ENCODE data around the gene LSMEM2.
A peak's percentile ranks its signal among the peaks of the same experiment; 100 is the strongest.
"Not testable (repeated sequence)": the region's sequence is repeated elsewhere in the genome, so short reads cannot be mapped to it uniquely, and the experiment has no call there.

Gene LSMEM2

GRCh38 chr3:50300681-50301254, 21.9 kb downstream of the LSMEM2 start:
- DNase-seq, result no peak

- no peak for DNase-seq
These were observed 23.5 kb downstream of the LSMEM2 start for GRCh38 chr3:50302095-50303012.

- DNase-seq, result no peak
These were observed 24.3 kb downstream of the LSMEM2 start, which contains the start of gene HYAL1 for GRCh38 chr3:50303013-50303815. TSS of gene HYAL1 (minus strand) at chr3:50303574. CDS start at chr3:50302956, 618 bp downstream.

- DNase-seq, result no peak
These were observed 25.7 kb downstream of the LSMEM2 start for GRCh38 chr3:50304601-50305000.

- not testable (repeated sequence) for DNase-seq
These were observed 33.2 kb downstream of the LSMEM2 start for GRCh38 chr3:50312041-50312440.

- no peak for DNase-seq
These were observed 35.5 kb downstream of the LSMEM2 start for GRCh38 chr3:50314342-50314741.

- no peak for DNase-seq
These were observed 35.9 kb downstream of the LSMEM2 start for GRCh38 chr3:50314816-50315215.

- DNase-seq, result no peak
These were observed 37.9 kb downstream of the LSMEM2 start for GRCh38 chr3:50316657-50317242.

- DNase-seq, result no peak
These were observed 38.4 kb downstream of the LSMEM2 start for GRCh38 chr3:50317300-50317699.

- no peak for DNase-seq
These were observed 39.3 kb downstream of the LSMEM2 start for GRCh38 chr3:50318163-50318562.

- no peak for DNase-seq
These were observed 39.7 kb downstream of the LSMEM2 start for GRCh38 chr3:50318615-50319014.

- DNase-seq, result no peak
These were observed 40.5 kb downstream of the LSMEM2 start for GRCh38 chr3:50319181-50319893.

GRCh38 chr3:50319894-50320625, 41.2 kb downstream of the LSMEM2 start:
- DNase-seq, result no peak

GRCh38 chr3:50320853-50321335, 42.0 kb downstream of the LSMEM2 start:
- DNase-seq, result peak in 1 of 2 experiments; percentile 62

- DNase-seq, result peak in 1 of 2 experiments; percentile 62
These were observed 42.6 kb downstream of the LSMEM2 start for GRCh38 chr3:50321336-50322114.

GRCh38 chr3:50322115-50322385, 43.2 kb downstream of the LSMEM2 start:
- no peak for DNase-seq

- no peak for DNase-seq
These were observed 43.7 kb downstream of the LSMEM2 start, which contains the start of gene HYAL2 for GRCh38 chr3:50322386-50323091. TSS of gene HYAL2 (minus strand) at chr3:50322745. CDS start at chr3:50320489, 2,256 bp downstream.

GRCh38 chr3:50323092-50323600, 44.3 kb downstream of the LSMEM2 start:
- no peak for DNase-seq

GRCh38 chr3:50323614-50324199, 44.8 kb downstream of the LSMEM2 start:
- DNase-seq, result no peak
